Neuronal stem cell (in vitro differentiated cells): ENCODE measurements around the gene UBAC2.

Experiments
- DNase-seq: peaks from one replicate; pipeline ENCODE4 v3.0.0-alpha.2; 2013; ENCODE audit warnings: low spot score
- H2AFZ ChIP-seq: one replicate; pipeline ENCODE4 v1.6.1; 2013; ENCODE audit warnings: mild to moderate bottlenecking, low read length, inconsistent platforms
- H2AK5ac ChIP-seq: 2 replicates; pipeline ENCODE4 v1.6.1; 2013; ENCODE audit warnings: low read depth, mild to moderate bottlenecking, inconsistent platforms, low read length, moderate library complexity, mixed read lengths
- H2BK120ac ChIP-seq: 2 replicates; pipeline ENCODE4 v1.6.1; 2013; ENCODE audit warnings: low read depth, mild to moderate bottlenecking, inconsistent platforms, low read length, moderate library complexity, mixed read lengths
- H2BK12ac ChIP-seq: one replicate; pipeline ENCODE4 v1.6.1; 2013; ENCODE audit warnings: low read length, inconsistent platforms
- H2BK15ac ChIP-seq: 2 replicates; pipeline ENCODE4 v1.6.1; 2013; ENCODE audit warnings: mild to moderate bottlenecking, low read length, inconsistent platforms, mixed read lengths
- H2BK5ac ChIP-seq: one replicate; pipeline ENCODE4 v1.6.1; 2013; ENCODE audit warnings: inconsistent platforms, mild to moderate bottlenecking, low read length, moderate library complexity
- H3K14ac ChIP-seq: one replicate; pipeline ENCODE4 v1.6.1; 2013; ENCODE audit warnings: low read length, inconsistent platforms
- H3K18ac ChIP-seq: 2 replicates; pipeline ENCODE4 v1.6.1; 2013; ENCODE audit warnings: low read length, inconsistent platforms
- H3K23ac ChIP-seq: 2 replicates; pipeline ENCODE4 v1.6.1; 2013; ENCODE audit warnings: low read depth, mild to moderate bottlenecking, mixed read lengths, low read length, inconsistent platforms; ENCODE audit not compliant: poor library complexity
- H3K27ac ChIP-seq: replicated peaks from 3 replicates; pipeline ENCODE4 v1.5.1; 2013; ENCODE audit warnings: low read length, inconsistent platforms
- H3K27me3 ChIP-seq, 3 experiments: 2 replicates each; pipeline ENCODE4 v1.6.1; 2013; ENCODE audit warnings: low read length in 3 of 3, mild to moderate bottlenecking in 2 of 3, inconsistent platforms in 1 of 3, low read depth in 1 of 3, mixed read lengths in 1 of 3, moderate library complexity in 1 of 3; ENCODE audit not compliant: control insufficient read depth in 3 of 3, insufficient read depth in 3 of 3
- H3K36me3 ChIP-seq, 2 donors: replicated peaks in 1 of 2; 2 replicates each; pipeline ENCODE4 v1.6.1; 2013; ENCODE audit warnings: low read length in 2 of 2; ENCODE audit not compliant: control insufficient read depth in 2 of 2, insufficient read depth in 2 of 2
- H3K4ac ChIP-seq: 2 replicates; pipeline ENCODE4 v1.6.1; 2013; ENCODE audit warnings: inconsistent platforms, mild to moderate bottlenecking, low read length, moderate library complexity
- H3K4me1 ChIP-seq, 2 donors: 1 replicate in 1 of 2; 2 replicates in 1 of 2; pipeline ENCODE4 v1.6.1; 2013; ENCODE audit warnings: low read length in 2 of 2, low read depth in 1 of 2; ENCODE audit not compliant: control insufficient read depth in 2 of 2, insufficient read depth in 1 of 2
- H3K4me2 ChIP-seq: one replicate; pipeline ENCODE4 v1.6.1; 2013; ENCODE audit warnings: mild to moderate bottlenecking, low read length, inconsistent platforms; ENCODE audit not compliant: insufficient read depth, poor library complexity, severe bottlenecking
- H3K4me3 ChIP-seq, 2 donors: 2 replicates each; pipeline ENCODE4 v1.5.1; 2013; ENCODE audit warnings: low read length in 2 of 2, mild to moderate bottlenecking in 2 of 2, inconsistent platforms in 1 of 2, moderate library complexity in 1 of 2
- H3K79me1 ChIP-seq: one replicate; pipeline ENCODE4 v1.6.1; 2013; ENCODE audit warnings: low read depth, mild to moderate bottlenecking, inconsistent platforms, low read length, moderate library complexity
- H3K9ac ChIP-seq: one replicate; pipeline ENCODE4 v1.6.1; 2013; ENCODE audit warnings: mild to moderate bottlenecking, low read depth, low read length, inconsistent platforms; ENCODE audit not compliant: poor library complexity
- H3K9me3 ChIP-seq, 2 donors: replicated peaks in 1 of 2; 2 replicates each; pipeline versions ENCODE3 to v1.6.1; 2013; ENCODE audit warnings: low read length in 2 of 2, mild to moderate bottlenecking in 2 of 2, inconsistent platforms in 1 of 2, low read depth in 1 of 2, mixed read lengths in 1 of 2, moderate library complexity in 1 of 2; ENCODE audit not compliant: control insufficient read depth in 2 of 2, insufficient read depth in 1 of 2
- H4K8ac ChIP-seq: one replicate; pipeline ENCODE4 v1.6.1; 2013; ENCODE audit warnings: low read depth, mild to moderate bottlenecking, inconsistent platforms, low read length, moderate library complexity
- H4K91ac ChIP-seq: one replicate; pipeline ENCODE4 v1.6.1; 2013; ENCODE audit warnings: low read length, low read depth, mild to moderate bottlenecking, inconsistent platforms; ENCODE audit not compliant: poor library complexity
- WGBS, 2 donors: extraction: QIAGEN DNeasy Blood & Tissue Kit; methylation state at CpG; one replicate each; pipeline ENCODE4 v1.1.7; 2013; ENCODE audit warnings: missing lambda C conversion rate in 2 of 2, mixed read lengths in 1 of 2; ENCODE audit not compliant: insufficient read length in 2 of 2, insufficient replicate concordance in 1 of 2; ENCODE audit errors: extremely low coverage in 2 of 2; 5-methylcytosine and 5-hydroxymethylcytosine counted together

Gene UBAC2

DNA sequence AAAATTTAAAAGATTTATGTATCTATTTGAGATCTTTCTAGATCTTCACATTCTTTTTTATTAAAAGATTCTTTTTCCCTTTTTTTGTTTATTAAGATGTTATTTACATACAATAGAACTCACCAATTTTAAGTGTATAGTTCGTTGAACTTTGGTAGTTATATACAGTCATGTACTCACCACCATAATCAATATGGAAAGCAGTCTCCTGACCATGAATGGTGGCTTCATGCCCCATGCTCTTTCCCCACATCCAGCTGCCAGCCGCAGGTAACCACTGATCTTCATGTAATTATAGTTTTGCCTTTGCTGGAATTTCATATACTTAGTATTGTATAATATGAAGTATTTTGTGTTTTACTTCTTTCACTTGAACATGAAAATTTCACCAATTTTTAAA lies 127.1 kb downstream of the UBAC2 start:
- Histone ChIP-seq H3K27me3 (peaks cover 0 to 1% (median 0%) of the 10 kb centered on the region in 3 experiments), H3K4me1 (no peaks in the 10 kb centered on the region), H3K14ac (no peak overlapping the region), H3K4me3 (no peak overlapping the region), H2BK120ac (no peak overlapping the region), H2AK5ac (no peak overlapping the region), H3K4ac (no peak overlapping the region), H2BK12ac (no peak overlapping the region), H3K18ac (no peak overlapping the region), H3K36me3 (peaks cover 2 to 32% of the 10 kb centered on the region in 2 donors), H2AFZ (no peak overlapping the region), H2BK15ac (no peak overlapping the region), H3K9me3 (peaks cover 0 to 2% of the 10 kb centered on the region in 2 donors), H3K23ac (no peak overlapping the region), H4K8ac (no peak overlapping the region), H3K27ac (no peak overlapping the region), H3K4me2 (no peak overlapping the region), H4K91ac (no peak overlapping the region), H3K79me1 (no peaks in the 10 kb centered on the region), H3K9ac (no peak overlapping the region), H2BK5ac (no peak overlapping the region)
- DNase-seq, result no peak
- WGBS, 2 donors, result no CpG with 5 or more reads among the region's 2 CpGs

DNA sequence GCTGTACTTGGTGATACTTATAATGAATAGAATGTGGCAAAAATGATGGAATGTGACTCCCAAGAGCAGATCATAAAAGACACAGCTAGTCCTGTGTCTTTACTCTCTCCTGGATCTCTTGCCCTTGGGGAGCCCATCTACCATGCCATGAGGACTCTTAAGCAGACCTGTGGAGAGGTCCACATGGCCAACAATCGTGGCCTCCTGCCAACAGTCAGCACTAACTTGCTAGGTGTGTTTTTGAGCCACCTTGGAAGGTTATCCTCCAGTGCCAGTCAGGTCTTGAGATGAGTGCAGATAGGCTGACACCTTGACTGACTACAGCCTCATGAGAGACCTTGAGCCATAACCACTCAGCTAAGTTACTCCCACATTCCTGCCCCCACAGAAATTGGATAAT lies 128.8 kb downstream of the UBAC2 start:
- no peak overlapping the region for H3K18ac ChIP-seq
- H3K9me3 ChIP-seq, result peaks cover 0 to 2% of the 10 kb centered on the region in 2 donors
- no CpG with 5 or more reads among the region's 1 CpG for WGBS, 2 donors
- H2AFZ ChIP-seq, result no peak overlapping the region
- peak overlapping the region; percentile 28 for H3K23ac ChIP-seq
- no peak overlapping the region for H2BK12ac ChIP-seq
- no peaks in the 10 kb centered on the region for H3K79me1 ChIP-seq
- no peak overlapping the region for H2BK15ac ChIP-seq
- H2BK5ac ChIP-seq, result no peak overlapping the region
- no peak overlapping the region for H3K9ac ChIP-seq
- H3K4ac ChIP-seq, result no peak overlapping the region
- H2AK5ac ChIP-seq, result no peak overlapping the region
- no peak for DNase-seq
- H3K4me3 ChIP-seq, result no peak overlapping the region
- H3K4me2 ChIP-seq, result no peak overlapping the region
- peaks cover 0 to 21% of the 10 kb centered on the region in 2 donors for H3K36me3 ChIP-seq
- no peak overlapping the region for H3K14ac ChIP-seq
- no peak overlapping the region for H4K91ac ChIP-seq
- H4K8ac ChIP-seq, result no peak overlapping the region
- H2BK120ac ChIP-seq, result no peak overlapping the region
- peaks cover 0 to 1% (median 0%) of the 10 kb centered on the region in 3 experiments for H3K27me3 ChIP-seq
- no peaks in the 10 kb centered on the region for H3K4me1 ChIP-seq
- H3K27ac ChIP-seq, result no peak overlapping the region

DNA sequence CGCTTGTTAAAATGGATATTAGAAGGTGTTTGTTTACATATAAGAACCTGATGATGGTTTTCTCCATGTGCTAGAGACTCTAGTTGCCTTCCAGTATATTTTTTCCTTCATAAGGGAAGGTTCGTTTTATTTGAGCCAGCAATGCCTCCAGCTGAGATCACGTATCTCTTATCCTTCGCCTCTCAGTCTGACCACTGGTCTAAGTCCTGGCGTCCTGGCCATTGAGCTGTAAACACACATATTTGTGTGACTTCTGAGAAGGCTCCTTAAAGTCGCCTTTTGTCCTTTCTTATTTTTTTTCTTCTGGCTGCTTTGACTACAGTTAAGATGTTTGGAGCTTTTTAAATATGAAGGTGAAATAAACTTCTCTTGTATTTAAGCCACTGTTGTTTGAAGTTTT lies 130.3 kb downstream of the UBAC2 start:
- Histone ChIP-seq H2BK12ac (no peak overlapping the region), H3K14ac (no peak overlapping the region)

DNA sequence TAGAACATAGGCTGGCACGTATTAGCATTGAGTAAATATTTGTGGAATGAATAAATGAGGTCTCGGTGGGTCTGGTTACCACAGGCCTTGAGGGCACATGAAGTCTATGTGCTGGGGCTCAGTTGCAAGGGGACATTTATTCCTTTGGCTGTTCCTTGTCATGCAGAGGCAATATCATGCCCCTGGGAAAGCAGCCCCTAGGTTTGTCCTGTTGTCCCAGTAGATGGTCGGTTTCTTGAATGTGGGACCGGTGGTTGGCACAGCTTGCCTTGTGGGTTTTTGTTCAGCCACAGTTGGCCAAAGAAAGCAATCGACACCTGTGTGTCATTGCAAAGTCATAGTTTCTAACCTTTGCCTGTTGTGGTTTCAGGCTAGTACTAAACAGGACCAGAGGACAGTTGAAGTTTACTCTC lies 131.2 kb downstream of the UBAC2 start:
- Histone ChIP-seq H2AFZ (no peak overlapping the region), H2BK120ac (no peak overlapping the region), H3K9me3 (peaks cover 0 to 2% of the 10 kb centered on the region in 2 donors), H2BK12ac (no peak overlapping the region), H3K4me3 (no peak overlapping the region), H3K27me3 (peaks cover 0 to 1% (median 0%) of the 10 kb centered on the region in 3 experiments), H3K4me1 (peaks cover 0 to 1% of the 10 kb centered on the region in 2 donors), H2AK5ac (no peak overlapping the region), H2BK5ac (no peak overlapping the region), H3K36me3 (peaks cover 0 to 17% of the 10 kb centered on the region in 2 donors), H3K18ac (no peak overlapping the region), H3K4me2 (no peak overlapping the region), H4K91ac (no peak overlapping the region), H4K8ac (no peak overlapping the region), H3K27ac (no peak overlapping the region), H3K79me1 (no peaks in the 10 kb centered on the region), H3K23ac (no peak overlapping the region), H3K9ac (no peak overlapping the region), H3K14ac (no peak overlapping the region), H2BK15ac (no peak overlapping the region), H3K4ac (no peak overlapping the region)
- WGBS, 2 donors, result no CpG with 5 or more reads among the region's 5 CpGs
- DNase-seq, result no peak

More for the DNA sequence above, 130.3 kb downstream of the UBAC2 start:
- H3K4me2 ChIP-seq, result no peak overlapping the region
- H2BK5ac ChIP-seq, result no peak overlapping the region
- H2AK5ac ChIP-seq, result no peak overlapping the region
- H3K23ac ChIP-seq, result no peak overlapping the region
- no peak overlapping the region for H2AFZ ChIP-seq
- no peak overlapping the region for H2BK15ac ChIP-seq
- H4K8ac ChIP-seq, result no peak overlapping the region
- no peak overlapping the region for H2BK120ac ChIP-seq
- no peak overlapping the region for H3K27ac ChIP-seq
- H4K91ac ChIP-seq, result no peak overlapping the region
- no peak overlapping the region for H3K18ac ChIP-seq
- peaks cover 0 to 1% (median 0%) of the 10 kb centered on the region in 3 experiments for H3K27me3 ChIP-seq
- no peaks in the 10 kb centered on the region for H3K79me1 ChIP-seq
- WGBS, 2 donors, result no CpG with 5 or more reads among the region's 6 CpGs
- H3K4me1 ChIP-seq, result no peaks in the 10 kb centered on the region
- DNase-seq, result no peak
- no peak overlapping the region for H3K4ac ChIP-seq
- H3K4me3 ChIP-seq, result no peak overlapping the region
- H3K9ac ChIP-seq, result no peak overlapping the region
- H3K9me3 ChIP-seq, result peaks cover 0 to 2% of the 10 kb centered on the region in 2 donors
- H3K36me3 ChIP-seq, result peaks cover 0 to 17% of the 10 kb centered on the region in 2 donors
